Mononuclear cell (primary cell): Measurements from ENCODE around the gene EFS. TPM values are rescaled to one million over a fixed set of nuclear protein-coding genes. Genes with fewer than 3 reads are reported as not detected.
"Not testable (repeated sequence)": the region's sequence is repeated elsewhere in the genome, so short reads cannot be mapped to it uniquely, and the experiment has no call there.

ENCODE experiments used
- H3K27me3 ChIP-seq: 2 replicates; pipeline ENCODE4 v1.6.0; 2011; ENCODE audit warnings: low read length, control low read depth; ENCODE audit not compliant: insufficient read depth
- H3K4me1 ChIP-seq: 2 replicates; pipeline ENCODE4 v1.5.1; 2011; ENCODE audit warnings: mild to moderate bottlenecking, low read length, control low read depth; ENCODE audit not compliant: insufficient read depth
- H3K4me3 ChIP-seq: 2 replicates; pipeline ENCODE4 v1.5.1; 2011; ENCODE audit warnings: mild to moderate bottlenecking, low read length, moderate library complexity
- H3K9me3 ChIP-seq: 2 replicates; pipeline ENCODE4 v1.5.1; 2011; ENCODE audit warnings: low read depth, mild to moderate bottlenecking, control low read depth, low read length
- total RNA-seq: library from RNA; depleted of rRNA; stranded (reverse); fragments of >200 nt; gene quantifications from one replicate; pipeline ENCODE4 v1.2.3, GENCODE V29; 2012

Gene EFS
- total RNA-seq, 1 donor, result not detected

DNA sequence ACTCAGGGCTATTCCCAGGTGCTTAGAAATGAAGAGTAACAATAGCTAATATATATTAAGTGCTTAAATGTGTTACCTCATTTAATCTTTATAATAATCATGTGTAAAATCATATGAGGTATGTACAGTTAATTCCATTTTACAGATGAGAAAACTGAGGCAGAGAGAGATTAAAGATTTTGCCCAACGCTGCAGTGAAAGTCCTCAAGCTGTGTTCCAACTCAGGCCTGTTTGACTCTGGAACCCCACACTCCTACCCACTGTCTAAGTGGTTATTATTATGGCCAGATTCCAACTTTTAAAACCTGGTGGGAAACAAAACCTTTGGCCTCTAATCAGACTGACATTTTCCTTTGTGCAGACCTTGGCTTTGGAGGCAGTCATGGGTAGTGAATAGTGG lies 22.0 kb upstream of the EFS start:
- no peak overlapping the region for H3K4me3 ChIP-seq
- no peaks in the 10 kb centered on the region for H3K9me3 ChIP-seq
- H3K27me3 ChIP-seq, result no peaks in the 10 kb centered on the region
- no peaks in the 10 kb centered on the region for H3K4me1 ChIP-seq

GRCh38 chr14:23386266-23386657 lies 21.3 kb upstream of the EFS start:
- not testable (repeated sequence) for H3K27me3 ChIP-seq, H3K9me3 ChIP-seq, H3K4me3 ChIP-seq, H3K4me1 ChIP-seq

GRCh38 chr14:23385642-23386265 lies 20.8 kb upstream of the EFS start:
- Histone ChIP-seq H3K9me3 (no peaks in the 10 kb centered on the region), H3K4me1 (no peaks in the 10 kb centered on the region), H3K27me3 (no peaks in the 10 kb centered on the region), H3K4me3 (no peak overlapping the region)

GRCh38 chr14:23385244-23385641 lies 20.3 kb upstream of the EFS start:
- no peaks in the 10 kb centered on the region for H3K9me3 ChIP-seq
- no peaks in the 10 kb centered on the region for H3K27me3 ChIP-seq
- no peaks in the 10 kb centered on the region for H3K4me1 ChIP-seq
- no peak overlapping the region for H3K4me3 ChIP-seq

GRCh38 chr14:23384364-23385080 lies 19.6 kb upstream of the EFS start:
- Histone ChIP-seq H3K4me3 (no peak overlapping the region), H3K27me3 (no peaks in the 10 kb centered on the region), H3K4me1 (no peaks in the 10 kb centered on the region), H3K9me3 (no peaks in the 10 kb centered on the region)

DNA sequence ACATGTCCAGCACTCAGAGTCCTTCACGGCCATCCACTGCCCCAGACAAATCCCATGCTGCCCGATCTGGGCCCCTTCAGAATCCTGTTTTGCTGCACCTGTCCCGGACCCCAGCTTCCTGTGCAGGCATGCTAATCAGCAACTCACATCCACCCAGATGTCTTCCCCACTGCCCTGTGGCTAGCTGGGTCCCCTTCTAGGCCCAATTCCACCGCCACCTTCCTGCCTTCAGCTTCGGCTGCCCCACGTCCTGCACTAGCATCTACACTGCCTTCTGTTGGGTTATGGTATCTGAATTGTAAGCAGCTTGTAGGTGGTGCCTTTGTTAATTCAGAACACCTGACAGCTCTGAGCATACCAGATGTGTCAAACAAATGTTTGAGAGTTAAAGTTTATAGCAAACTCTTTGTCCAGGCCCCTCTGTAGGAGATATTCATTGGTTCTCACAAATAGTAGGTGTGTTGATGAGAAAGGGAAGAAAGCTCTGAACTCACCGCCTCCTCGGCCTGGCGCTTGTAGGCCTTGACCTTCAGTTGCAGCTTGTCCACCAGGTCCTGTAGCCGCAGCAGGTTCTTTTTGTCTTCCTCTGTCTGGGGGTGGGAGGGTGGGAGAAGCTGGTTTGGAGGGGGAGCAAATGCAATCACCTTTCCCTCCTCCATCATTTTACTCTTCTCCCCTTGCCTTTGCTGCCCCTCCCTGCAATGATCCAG lies 17.9 kb upstream of the EFS start:
- H3K27me3 ChIP-seq, result no peaks in the 10 kb centered on the region
- H3K9me3 ChIP-seq, result no peaks in the 10 kb centered on the region
- H3K4me1 ChIP-seq, result no peaks in the 10 kb centered on the region
- no peak overlapping the region for H3K4me3 ChIP-seq

DNA sequence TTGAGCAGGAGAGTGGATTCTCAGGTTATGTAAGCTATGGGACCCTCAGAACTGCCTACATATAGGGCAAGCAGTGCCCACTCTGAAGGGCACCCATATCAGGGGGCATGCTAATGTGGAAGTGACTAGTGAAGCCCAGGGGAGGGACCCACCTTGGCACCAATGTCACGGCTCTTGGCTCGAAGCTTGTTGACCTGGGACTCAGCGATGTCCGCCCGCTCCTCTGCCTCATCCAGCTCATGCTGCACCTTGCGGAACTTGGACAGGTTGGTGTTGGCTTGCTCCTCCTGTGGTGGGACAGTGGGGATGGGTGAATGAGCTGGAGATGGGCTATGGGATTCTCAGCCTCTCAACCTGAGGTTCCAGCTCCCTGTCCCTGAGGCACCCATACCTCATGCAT lies 17.3 kb upstream of the EFS start:
- H3K4me1 ChIP-seq, result no peaks in the 10 kb centered on the region
- H3K27me3 ChIP-seq, result no peaks in the 10 kb centered on the region
- no peaks in the 10 kb centered on the region for H3K9me3 ChIP-seq

DNA sequence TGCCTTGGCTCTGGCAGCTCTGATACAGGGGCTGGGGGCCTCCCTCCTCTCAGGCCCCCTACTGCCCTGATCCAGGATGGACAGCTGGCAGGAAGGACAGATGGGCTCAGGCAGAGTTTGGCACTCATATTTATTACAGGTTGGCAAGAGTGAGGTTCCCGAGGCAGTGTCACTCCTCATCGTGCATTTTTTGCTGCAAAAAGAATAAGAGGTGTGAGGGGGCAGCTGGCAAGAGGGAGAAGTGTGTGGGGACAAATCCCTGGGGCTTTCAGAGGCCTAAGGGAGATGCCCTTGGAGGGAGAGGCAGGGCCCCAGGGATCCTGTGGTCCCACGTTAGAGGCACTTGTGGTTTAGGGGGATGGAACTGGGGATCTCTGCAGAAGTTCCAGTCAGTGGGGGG lies 16.9 kb upstream of the EFS start:
- H3K4me1 ChIP-seq, result no peaks in the 10 kb centered on the region
- no peaks in the 10 kb centered on the region for H3K27me3 ChIP-seq
- no peak overlapping the region for H3K4me3 ChIP-seq
- no peaks in the 10 kb centered on the region for H3K9me3 ChIP-seq

More for the DNA sequence above, 17.3 kb upstream of the EFS start:
- no peak overlapping the region for H3K4me3 ChIP-seq

DNA sequence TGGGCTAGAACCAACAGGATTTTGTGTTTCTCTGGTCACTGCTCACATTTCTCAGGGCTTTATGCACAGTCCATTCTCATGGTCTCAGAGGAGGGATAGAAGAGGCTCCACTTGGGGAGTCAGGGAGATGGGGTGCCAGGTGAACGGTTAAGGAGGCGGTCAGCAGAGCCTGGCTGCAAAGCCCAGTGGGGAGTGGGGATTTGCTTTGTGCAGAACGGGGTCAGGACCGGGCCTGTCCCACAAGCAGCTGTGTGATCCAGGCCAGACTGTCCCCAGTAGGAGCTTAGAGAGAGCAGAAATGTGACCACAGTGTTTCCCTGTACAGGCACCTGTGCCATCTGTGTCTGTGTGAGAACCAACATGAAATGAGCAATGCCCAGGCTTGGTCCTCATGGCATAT lies 16.0 kb upstream of the EFS start:
- Histone ChIP-seq H3K4me1 (no peaks in the 10 kb centered on the region), H3K4me3 (no peak overlapping the region), H3K27me3 (no peaks in the 10 kb centered on the region), H3K9me3 (no peaks in the 10 kb centered on the region)

GRCh38 chr14:23380197-23380914 lies 15.4 kb upstream of the EFS start:
- Histone ChIP-seq H3K4me1 (no peaks in the 10 kb centered on the region), H3K27me3 (no peaks in the 10 kb centered on the region), H3K4me3 (no peak overlapping the region), H3K9me3 (no peaks in the 10 kb centered on the region)

DNA sequence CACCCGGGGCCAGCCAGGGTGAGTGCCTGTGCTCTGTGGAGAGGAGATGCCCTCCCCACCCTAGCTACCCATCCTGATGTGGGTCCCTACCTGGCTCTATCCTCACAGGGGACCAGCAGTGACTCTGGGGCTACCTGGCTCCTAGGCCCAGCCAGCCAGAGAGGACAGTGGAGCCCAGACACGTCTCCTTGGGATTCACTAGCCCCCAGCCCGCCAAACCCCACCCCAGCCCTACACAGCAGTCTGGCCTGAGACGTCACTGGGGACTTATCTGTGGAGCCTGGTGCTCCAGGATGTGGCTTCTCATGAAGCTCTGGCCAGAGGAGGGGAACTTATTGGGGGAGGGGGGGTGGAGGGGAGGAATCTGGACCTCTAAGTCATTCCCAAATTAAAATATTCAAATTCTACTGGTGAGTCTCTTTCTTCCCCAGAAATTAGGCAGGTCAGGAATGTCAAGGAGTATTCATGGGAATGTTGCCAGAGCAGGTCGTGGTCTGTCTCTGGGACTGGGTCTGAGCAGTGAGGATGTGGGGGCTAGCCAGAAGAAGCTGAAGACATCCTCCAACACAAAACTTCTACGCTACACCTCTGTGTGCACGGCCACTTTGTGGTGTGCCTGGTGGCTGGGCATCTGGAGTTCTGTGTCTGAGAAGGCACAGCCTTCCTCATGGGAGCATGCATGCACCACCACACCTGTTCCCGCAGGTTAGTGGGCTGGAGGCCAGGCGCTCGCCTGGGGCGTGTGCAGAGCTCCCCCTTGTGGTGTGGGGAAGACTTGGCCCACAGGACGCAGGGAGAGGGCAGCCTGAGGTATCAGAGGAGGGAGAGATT lies 14.6 kb upstream of the EFS start:
- no peaks in the 10 kb centered on the region for H3K4me1 ChIP-seq
- H3K9me3 ChIP-seq, result no peaks in the 10 kb centered on the region
- H3K4me3 ChIP-seq, result no peak overlapping the region
- no peaks in the 10 kb centered on the region for H3K27me3 ChIP-seq

DNA sequence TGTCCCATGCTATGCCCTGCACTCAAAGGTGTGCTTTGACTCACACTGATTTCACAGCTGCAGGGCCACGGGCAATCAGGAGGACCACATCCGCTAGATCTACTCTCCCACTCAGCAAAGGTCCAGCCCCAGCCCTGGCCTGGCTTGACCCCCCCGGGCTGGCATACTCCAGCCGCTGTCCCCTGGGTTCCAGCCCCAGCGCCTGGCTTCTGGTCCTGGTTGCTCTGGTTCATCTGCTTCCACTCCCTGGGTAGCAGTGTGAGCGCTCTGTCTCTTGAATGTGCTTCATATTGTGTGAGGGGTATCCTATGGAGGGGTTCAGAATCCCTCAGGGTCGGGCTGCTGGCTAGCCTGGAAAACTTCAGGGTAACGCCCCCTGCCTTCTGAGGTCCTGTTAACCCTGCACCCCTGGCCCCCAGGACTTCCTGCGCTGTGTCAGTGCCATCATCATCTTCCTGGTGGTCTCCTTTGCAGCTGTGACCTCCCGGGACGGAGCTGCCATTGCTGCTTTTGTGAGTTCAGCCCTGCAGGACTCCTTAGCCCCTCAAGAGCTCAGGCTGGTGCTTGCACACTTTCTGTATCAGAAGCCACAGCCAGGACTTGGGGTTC lies 13.7 kb upstream of the EFS start:
- no peaks in the 10 kb centered on the region for H3K9me3 ChIP-seq
- H3K4me1 ChIP-seq, result no peaks in the 10 kb centered on the region
- no peak overlapping the region for H3K4me3 ChIP-seq
- H3K27me3 ChIP-seq, result no peaks in the 10 kb centered on the region

- Histone ChIP-seq H3K27me3 (no peaks in the 10 kb centered on the region), H3K4me3 (no peak overlapping the region), H3K9me3 (no peaks in the 10 kb centered on the region), H3K4me1 (no peaks in the 10 kb centered on the region)
Observed at GRCh38 chr14:23377573-23378563, 12.9 kb upstream of the EFS start.
